K562 treated with DMSO at 1 percent for 4 hours (cell line): ENCODE results near the gene HOMEZ. TPM values are rescaled to one million over a fixed set of nuclear protein-coding genes. Genes with fewer than 3 reads are reported as not detected.

Experiments used
- total RNA-seq: library from RNA; unstranded; fragments of 300-600 nt; gene quantifications from 2 replicates; pipeline ENCODE4 v1.2.3, GENCODE V29; 2022; ENCODE audit not compliant: insufficient read depth

The HOMEZ gene, protein sequence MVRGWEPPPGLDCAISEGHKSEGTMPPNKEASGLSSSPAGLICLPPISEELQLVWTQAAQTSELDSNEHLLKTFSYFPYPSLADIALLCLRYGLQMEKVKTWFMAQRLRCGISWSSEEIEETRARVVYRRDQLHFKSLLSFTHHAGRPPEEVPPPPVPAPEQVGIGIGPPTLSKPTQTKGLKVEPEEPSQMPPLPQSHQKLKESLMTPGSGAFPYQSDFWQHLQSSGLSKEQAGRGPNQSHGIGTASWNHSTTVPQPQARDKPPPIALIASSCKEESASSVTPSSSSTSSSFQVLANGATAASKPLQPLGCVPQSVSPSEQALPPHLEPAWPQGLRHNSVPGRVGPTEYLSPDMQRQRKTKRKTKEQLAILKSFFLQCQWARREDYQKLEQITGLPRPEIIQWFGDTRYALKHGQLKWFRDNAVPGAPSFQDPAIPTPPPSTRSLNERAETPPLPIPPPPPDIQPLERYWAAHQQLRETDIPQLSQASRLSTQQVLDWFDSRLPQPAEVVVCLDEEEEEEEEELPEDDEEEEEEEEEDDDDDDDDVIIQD
- total RNA-seq: 9.7 and 10.7 TPM in 2 replicates

DNA sequence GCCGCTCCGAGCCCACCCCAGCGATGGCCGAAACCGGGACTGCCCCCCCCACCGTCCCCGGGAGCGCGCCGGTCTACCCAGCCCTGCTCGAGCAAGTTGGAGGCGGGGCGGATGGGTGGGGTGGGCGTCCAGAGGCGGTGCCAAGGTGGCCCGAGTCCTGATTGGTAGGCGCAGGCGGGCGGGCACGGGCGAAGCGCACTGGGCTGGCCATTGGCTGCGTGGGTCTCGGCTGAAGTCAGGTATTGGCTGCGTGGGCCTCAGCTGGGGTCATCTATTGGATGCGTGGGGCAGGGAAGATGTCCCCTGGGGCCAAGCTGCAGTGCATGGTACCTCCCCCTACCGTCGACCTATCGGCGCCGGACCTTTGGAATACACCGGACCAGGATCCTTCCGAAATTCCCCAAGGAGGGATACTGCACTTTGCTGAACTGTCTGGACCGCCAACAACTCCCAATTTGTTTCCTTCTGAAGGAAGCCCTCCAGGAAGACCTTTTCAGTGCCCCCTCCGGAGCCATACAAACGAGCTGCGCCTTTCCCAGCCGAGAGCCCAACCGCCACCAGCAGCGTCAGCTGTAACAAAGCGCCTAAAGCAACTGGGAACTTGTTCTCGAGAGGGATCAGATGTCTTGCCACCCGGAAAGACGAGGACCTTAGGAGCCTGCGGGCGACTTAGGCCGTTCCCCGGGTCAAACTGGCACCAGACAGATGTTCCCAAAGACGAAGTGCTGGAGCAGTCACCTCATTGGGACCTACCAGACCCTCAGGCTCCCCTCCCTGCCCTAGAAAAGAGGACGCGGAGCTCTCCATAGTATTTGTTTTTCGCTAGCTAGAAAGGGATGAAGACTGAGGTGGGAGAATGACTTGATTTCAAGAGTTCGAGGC is at the start of gene HOMEZ:
Gene HOMEZ, minus strand, starts transcription at position 113 of the 882 bp plus-strand sequence. CDS start 180 bp downstream, outside the sequence.

DNA sequence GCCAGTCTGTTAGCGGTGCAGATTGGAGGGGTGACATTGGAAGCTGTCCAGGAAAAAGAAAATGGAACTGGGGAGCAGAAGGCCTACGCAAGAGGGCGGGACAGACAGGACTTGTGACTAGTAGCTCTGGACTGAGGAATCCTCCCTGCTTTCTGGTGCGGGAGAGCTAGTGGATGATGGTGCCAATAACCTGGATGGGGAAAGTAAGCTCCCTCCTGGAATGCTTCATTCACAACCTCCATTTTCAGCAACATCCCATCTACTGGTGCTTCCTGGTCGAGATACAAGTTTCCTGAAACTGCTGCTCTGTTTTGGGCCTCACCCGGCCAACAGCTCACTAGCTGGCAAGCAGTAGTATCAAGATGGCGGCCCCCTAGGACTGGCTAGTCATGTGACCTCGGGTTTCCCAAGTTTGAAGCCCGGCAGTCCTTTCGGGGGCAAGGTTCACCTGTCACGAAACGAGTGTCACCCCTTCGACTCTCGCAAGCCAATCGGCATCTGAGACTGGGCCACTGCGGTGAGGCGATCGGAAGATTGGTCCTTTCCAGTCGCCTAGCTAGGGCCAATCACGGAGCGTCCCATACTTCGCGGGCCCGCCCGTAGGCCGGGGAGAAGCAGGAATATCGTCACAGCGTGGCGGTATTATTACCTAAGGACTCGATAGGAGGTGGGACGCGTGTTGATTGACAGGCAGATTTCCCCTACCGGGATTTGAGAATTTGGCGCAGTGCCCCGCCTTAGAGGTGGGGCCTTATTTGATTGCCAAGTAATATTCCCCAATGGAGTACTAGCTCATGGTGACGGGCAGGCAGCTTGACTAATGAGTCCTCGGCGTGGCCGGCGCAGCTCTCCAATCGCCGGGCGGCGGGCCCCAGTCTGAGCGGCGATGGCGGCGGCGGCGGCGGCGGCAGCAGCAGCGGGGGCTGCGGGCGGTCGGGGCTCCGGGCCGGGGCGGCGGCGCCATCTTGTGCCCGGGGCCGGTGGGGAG is 34.9 kb upstream of the HOMEZ start, which contains the start of gene PABPN1:
Gene PABPN1, plus strand, starts transcription at position 874 of the 988 bp plus-strand sequence. Its CDS starts 13 bp downstream, at position 887.

DNA sequence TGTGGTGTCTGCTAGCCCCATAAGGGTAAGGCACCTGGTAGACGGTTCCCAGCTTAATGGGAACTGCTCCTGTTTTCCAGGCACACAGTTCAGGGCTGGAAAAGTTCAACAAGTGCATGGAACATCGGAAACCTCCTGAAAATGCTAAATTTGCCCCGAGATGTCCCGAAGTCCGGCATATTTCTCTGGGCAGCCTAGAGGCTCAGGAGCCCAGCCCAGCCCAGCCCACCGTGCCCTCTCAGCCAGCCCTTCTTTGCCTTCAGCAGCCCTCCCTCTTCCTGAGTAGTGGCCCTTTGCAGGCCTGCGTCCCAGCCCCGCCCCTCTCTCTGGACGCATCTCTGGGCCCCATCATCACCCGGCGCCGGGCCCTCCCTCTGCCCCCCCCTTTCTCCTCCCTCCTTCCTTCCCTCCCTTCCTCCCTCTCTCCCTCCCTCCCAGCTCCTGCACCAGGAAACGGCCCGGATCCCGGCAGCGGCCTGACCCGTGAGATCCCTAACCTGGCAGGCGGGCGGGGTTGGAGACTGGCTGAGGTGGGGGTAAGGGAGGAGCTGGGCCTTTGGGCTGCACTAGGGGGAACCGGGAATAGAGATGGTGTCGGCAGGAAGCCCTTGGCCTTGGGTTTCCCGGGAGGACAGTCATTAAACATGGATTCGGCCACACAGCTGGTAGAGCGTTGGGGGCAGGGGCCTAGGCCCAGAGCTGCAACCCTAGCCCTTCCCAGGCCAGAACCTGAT is 20.6 kb upstream of the HOMEZ start, which contains the start of gene BCL2L2:
Gene BCL2L2, plus strand, starts transcription at position 422 of the 734 bp plus-strand sequence. CDS start 935 bp downstream, outside the sequence.

DNA sequence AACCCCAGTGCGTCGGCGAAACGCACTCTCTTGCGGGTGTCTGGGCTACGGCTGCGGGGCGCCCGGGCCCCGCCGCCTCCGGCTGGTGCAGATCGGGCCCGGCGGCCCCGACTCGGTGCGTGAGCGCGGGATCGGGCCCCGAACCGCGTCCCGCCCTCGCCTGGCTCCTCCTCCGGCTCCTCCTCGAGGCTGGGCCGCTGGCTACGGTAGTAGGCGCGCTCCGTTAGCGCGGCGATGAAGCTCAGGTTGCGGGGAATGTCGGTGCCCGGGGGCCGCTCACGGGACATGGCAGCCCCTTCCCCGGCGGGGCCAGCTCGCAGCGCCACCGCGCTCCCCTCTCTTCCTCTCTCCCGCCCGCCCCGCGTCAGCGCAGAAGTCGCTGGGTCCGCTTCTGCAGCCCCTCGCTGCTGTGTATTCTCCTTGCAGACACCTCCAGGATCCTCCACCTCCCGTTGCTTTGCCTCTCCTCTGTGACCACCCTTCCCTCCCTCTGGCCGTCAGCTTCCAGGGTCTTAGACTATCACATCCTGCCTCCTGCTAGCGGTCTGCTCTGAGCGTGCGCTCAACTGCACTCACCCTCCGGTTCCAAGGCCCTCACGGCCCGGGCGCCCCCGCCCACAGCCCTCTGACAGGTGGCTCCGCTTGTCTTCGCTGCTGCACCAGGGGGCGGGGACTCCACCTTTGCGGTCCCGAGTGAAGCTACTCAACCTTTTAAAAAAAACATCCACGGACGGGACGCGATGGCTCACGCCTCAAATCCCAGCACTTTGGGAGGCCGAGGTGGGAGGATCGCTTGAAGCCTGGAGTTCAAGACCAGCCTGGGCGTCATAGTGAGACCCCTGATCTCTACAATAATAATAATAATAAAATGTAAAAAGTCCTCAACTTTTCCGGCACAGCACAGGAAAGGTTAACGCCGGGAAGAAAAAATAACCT is 16.6 kb upstream of the HOMEZ start, which contains the start of gene PPP1R3E:
Gene PPP1R3E, minus strand, starts transcription at position 570 of the 936 bp plus-strand sequence. Its CDS starts 283 bp downstream, at position 287.

DNA sequence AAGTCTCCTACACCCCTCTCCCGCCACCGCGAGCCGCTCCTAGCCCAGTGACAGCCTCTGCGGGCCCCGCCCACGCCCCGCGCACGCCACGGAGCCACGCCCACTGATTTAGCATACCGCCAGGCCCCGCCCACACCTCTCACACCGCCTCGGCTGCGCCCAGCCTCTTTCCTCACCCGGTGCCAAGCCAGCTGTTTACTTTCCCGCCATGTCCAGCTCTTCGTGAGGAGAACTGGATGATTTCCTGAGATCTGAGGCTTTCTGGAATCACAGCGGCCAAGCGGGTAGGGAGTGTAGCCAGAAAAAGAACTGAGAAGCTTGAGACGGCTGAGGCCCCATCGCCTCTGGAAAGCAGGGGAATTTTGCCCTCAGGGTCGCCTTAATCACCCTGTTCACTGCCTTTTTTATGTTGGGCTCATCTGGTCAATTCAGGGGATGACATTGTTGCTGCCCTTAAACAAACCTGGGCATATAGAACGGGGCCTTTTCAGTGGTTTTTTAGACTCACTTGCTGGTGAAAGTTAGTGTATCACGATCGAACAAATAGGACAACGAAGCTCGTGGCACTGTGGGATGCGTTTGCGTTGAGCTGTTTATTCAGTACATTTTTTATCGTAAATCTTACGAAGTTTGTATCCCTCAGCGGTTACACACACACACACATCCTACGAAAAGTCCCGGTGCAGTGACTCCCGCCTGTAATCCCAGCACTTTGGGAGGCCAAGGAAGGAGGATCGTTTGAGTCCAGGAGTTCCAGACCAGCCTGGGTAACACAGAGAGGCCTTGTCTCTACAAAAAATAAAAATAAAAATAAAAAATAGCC is 47.9 kb downstream of the HOMEZ start, which contains the start of gene RNF212B:
Gene RNF212B, plus strand, starts transcription at position 165 of the 823 bp plus-strand sequence. CDS start 2,410 bp downstream, outside the sequence.

Other genes starting within 250 kb of the HOMEZ start
- not detected in 2 replicates for gene PSMB11, start 243.9 kb downstream of the HOMEZ start, total RNA-seq
- gene CDH24, start 228.6 kb downstream of the HOMEZ start, total RNA-seq: 15.0 and 18.2 TPM in 2 replicates
- 81.9 and 107 TPM in 2 replicates for gene ACIN1, start 191.0 kb downstream of the HOMEZ start, total RNA-seq
- 37.4 and 41.8 TPM in 2 replicates for gene C14orf119, start 190.6 kb downstream of the HOMEZ start, total RNA-seq
- gene CIROP, start 181.1 kb downstream of the HOMEZ start, total RNA-seq: not detected in 2 replicates
- not detected in 2 replicates for gene CEBPE, start 166.9 kb downstream of the HOMEZ start, total RNA-seq
- 3.0 and 7.0 TPM in 2 replicates for gene SLC7A8, start 102.5 kb downstream of the HOMEZ start, total RNA-seq
- not detected in 2 replicates for gene RNF212B, start 48.2 kb downstream of the HOMEZ start, total RNA-seq
- gene PPP1R3E, start 16.7 kb upstream of the HOMEZ start, total RNA-seq: 7.0 and 7.3 TPM in 2 replicates
- gene BCL2L2, start 20.7 kb upstream of the HOMEZ start, total RNA-seq: 13.9 and 16.1 TPM in 2 replicates
- 110 and 120 TPM in 2 replicates for gene PABPN1, start 35.3 kb upstream of the HOMEZ start, total RNA-seq
- not detected in 2 replicates for gene SLC22A17, start 66.8 kb upstream of the HOMEZ start, total RNA-seq
- not detected in 2 replicates for gene EFS, start 79.0 kb upstream of the HOMEZ start, total RNA-seq
- not detected in 2 replicates for gene IL25, start 86.7 kb upstream of the HOMEZ start, total RNA-seq
- not detected in 2 replicates for gene CMTM5, start 90.9 kb upstream of the HOMEZ start, total RNA-seq
- not detected in 2 replicates for gene MYH6, start 122.1 kb upstream of the HOMEZ start, total RNA-seq
- gene MYH7, start 149.5 kb upstream of the HOMEZ start, total RNA-seq: not detected in 2 replicates
- gene NGDN, start 183.6 kb upstream of the HOMEZ start, total RNA-seq: 28.6 and 32.2 TPM in 2 replicates